DND-41 (cell line): ENCODE data around the gene DLK2.
A peak's percentile ranks its signal among the peaks of the same experiment; 100 is the strongest.

Source experiments
- ATAC-seq: fragments of 200-7000 bp; cut with Tn5 transposase; 3 replicates; pipeline ENCODE4 v1.9.1; 2021; ENCODE audit warnings: low read depth; ENCODE audit not compliant: insufficient read depth
- DNase-seq: peaks from one replicate; pipeline ENCODE4 v3.0.0-alpha.2; 2020
- H2AFZ ChIP-seq: 2 replicates; pipeline ENCODE4 v1.6.0; 2012; ENCODE audit warnings: low read depth, low read length
- H3K27ac ChIP-seq: 2 replicates; pipeline ENCODE4 v1.5.1; 2012; ENCODE audit warnings: low read length, inconsistent platforms
- H3K27me3 ChIP-seq: fragments of 200-600 bp; sonication (generic); 2 replicates; pipeline ENCODE4 v1.6.0; 2012; ENCODE audit warnings: low read length, mild to moderate bottlenecking, inconsistent platforms; ENCODE audit not compliant: insufficient read depth, poor library complexity
- H3K36me3 ChIP-seq: 2 replicates; pipeline ENCODE4 v1.5.1; 2012; ENCODE audit warnings: low read length, inconsistent platforms; ENCODE audit not compliant: insufficient read depth
- H3K4me1 ChIP-seq: 2 replicates; pipeline ENCODE4 v1.5.1; 2012; ENCODE audit warnings: mild to moderate bottlenecking, low read length; ENCODE audit not compliant: insufficient read depth
- H3K4me2 ChIP-seq: 2 replicates; pipeline ENCODE4 v1.6.0; 2012; ENCODE audit warnings: mild to moderate bottlenecking, moderate library complexity, low read length, inconsistent platforms; ENCODE audit not compliant: insufficient read depth
- H3K4me3 ChIP-seq, 2 experiments: fragments of 200-600 bp in 1 of 2; shearing (Covaris generic) in 1 of 2; 2 replicates each; pipeline ENCODE4 v1.5.1; 2012 to 2016; ENCODE audit warnings: inconsistent platforms in 2 of 2, low read length in 2 of 2, mild to moderate bottlenecking in 2 of 2, low read depth in 1 of 2, moderate library complexity in 1 of 2
- H3K79me2 ChIP-seq: 2 replicates; pipeline ENCODE4 v1.6.0; 2012; ENCODE audit warnings: low read length, inconsistent platforms; ENCODE audit not compliant: insufficient read depth
- H3K9ac ChIP-seq: 2 replicates; pipeline ENCODE4 v1.6.0; 2012; ENCODE audit warnings: low read depth, mild to moderate bottlenecking, inconsistent platforms, low read length, moderate library complexity
- H3K9me3 ChIP-seq: 2 replicates; pipeline ENCODE4 v1.5.1; 2012; ENCODE audit warnings: low read length, moderate library complexity, mild to moderate bottlenecking, inconsistent platforms; ENCODE audit not compliant: insufficient read depth, severe bottlenecking
- H4K20me1 ChIP-seq: 2 replicates; pipeline ENCODE4 v1.6.0; 2012; ENCODE audit warnings: low read length; ENCODE audit not compliant: insufficient read depth
- CTCF ChIP-seq: IDR thresholded peaks from 2 replicates; pipeline ENCODE4 v1.5.1; 2012; ENCODE audit warnings: borderline replicate concordance, low read length, moderate library complexity, mild to moderate bottlenecking; ENCODE audit not compliant: poor library complexity, severe bottlenecking; ENCODE audit errors: extremely low read depth
- EZH2 ChIP-seq: IDR thresholded peaks from 3 replicates; pipeline ENCODE4 v1.6.1; 2012; ENCODE audit warnings: borderline replicate concordance, low read depth, mild to moderate bottlenecking, moderate library complexity, low read length, inconsistent platforms; ENCODE audit not compliant: severe bottlenecking

Gene DLK2

DNA sequence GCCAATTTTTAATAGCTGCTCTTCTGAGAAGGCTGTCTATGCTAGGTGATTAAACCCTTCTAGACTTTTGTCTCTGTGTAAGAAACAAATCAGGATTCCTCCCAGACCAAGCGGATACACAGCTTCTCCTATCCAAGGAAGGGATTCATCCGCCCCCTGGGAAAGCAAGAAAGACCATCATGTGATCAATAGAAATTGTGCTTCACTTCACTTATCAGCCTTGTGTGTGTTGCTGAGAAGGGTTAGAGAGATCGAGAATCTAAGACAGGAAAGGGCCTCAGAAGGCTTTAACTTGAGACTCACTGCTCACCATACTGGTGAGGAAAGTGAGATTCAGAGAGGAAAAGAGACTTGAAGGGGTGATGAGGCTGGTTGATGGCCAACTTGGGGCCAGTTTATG lies 26.5 kb downstream of the DLK2 start:
- Histone ChIP-seq H4K20me1 (no peaks in the 10 kb centered on the region), H3K9ac (peak overlapping the region; percentile 73), H3K27me3 (no peaks in the 10 kb centered on the region), H3K4me2 (peak overlapping the region; percentile 89), H3K27ac (0 out of 2 replicates have a peak overlapping the region, but pooled peaks have one; percentile 79), H3K36me3 (peaks cover 25% of the 10 kb centered on the region), H3K9me3 (no peaks in the 10 kb centered on the region), H3K4me3 (peak overlapping the region; percentile 60 to 81; a peak in 3 of 4 replicates), H3K79me2 (peaks cover 17% of the 10 kb centered on the region), H3K4me1 (peaks cover 24% of the 10 kb centered on the region), H2AFZ (no peak overlapping the region)
- DNase-seq, result no peak
- ATAC-seq, result no peak
- TF ChIP-seq EZH2, result no peak
- no peak for TF ChIP-seq CTCF

DNA sequence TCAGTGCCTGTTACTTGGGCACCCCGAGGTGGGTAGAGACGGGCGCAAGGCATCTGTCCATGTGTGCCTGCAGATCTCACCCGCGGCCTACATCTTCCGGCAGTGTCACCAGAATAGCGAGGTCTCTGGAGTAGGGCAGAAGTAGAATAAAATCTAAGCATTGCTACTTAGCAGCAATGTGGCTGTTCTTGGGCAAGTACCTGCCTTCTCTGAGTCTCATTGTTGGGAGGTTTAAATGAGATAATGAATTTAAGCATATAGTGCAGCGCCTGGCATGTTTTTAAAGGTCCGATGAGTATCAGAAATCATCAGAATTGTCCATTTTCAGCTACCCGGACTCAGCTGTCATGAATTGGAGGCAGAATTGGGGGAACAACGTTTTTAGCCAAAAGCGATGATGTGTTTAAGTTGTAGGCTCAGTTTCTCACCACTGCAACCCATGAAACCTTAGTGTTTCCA lies 27.2 kb downstream of the DLK2 start:
- H2AFZ ChIP-seq, result peak overlapping the region; percentile 90
- ATAC-seq, result no peak
- no peaks in the 10 kb centered on the region for H3K9me3 ChIP-seq
- H3K4me1 ChIP-seq, result peaks cover 24% of the 10 kb centered on the region
- TF ChIP-seq EZH2, result no peak
- no peak for TF ChIP-seq CTCF
- H3K9ac ChIP-seq, result peak overlapping the region; percentile 73
- H3K79me2 ChIP-seq, result peaks cover 17% of the 10 kb centered on the region
- peak overlapping the region; percentile 79 for H3K27ac ChIP-seq
- H3K4me3 ChIP-seq, result peak overlapping the region; percentile 60 to 81; a peak in 3 of 4 replicates
- no peaks in the 10 kb centered on the region for H4K20me1 ChIP-seq
- peaks cover 18% of the 10 kb centered on the region for H3K36me3 ChIP-seq
- no peak for DNase-seq
- H3K27me3 ChIP-seq, result no peaks in the 10 kb centered on the region
- H3K4me2 ChIP-seq, result peak overlapping the region; percentile 89

DNA sequence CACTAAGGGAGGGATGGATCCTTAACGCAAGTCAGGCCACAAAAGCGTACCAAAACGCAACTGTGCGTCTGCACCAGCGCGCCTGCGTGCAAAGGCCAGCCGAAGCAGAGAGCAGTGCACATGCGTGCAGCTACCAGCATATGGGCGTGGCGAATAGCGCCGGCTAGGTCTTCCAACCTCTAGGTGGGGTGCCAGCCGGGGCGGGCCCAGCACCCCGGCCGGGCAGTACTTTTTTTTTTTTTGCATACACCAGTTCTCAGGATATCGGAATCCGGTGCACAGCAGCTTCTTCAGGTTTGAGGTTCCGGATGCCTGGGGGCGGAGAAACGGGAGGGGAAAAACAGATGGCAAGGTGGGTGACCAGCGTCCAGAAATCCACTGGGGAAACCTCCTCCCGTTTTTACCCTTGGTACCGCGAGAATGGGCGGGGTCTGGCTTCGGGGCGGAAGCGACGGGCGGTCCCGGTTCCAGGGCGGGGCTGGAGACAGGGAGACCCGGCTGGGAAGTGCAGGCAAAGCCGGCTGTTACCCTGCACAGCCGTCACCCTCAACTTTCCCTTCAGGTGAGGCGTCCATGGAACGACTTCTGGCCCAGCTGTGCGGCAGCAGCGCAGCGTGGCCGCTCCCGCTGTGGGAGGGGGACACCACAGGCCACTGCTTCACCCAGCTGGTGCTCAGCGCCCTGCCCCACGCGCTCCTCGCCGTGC lies 27.8 kb downstream of the DLK2 start, which contains the start of gene ABCC10:
ABCC10 (plus strand) TSS at position 136 of the 706 bp plus-strand sequence; CDS start at position 574, 438 bp downstream.
- Histone ChIP-seq H2AFZ (peak within 1 kb of the TSS; percentile 90), H3K4me3 (peak within 1 kb of the TSS; percentile 60 to 81; a peak in 3 of 4 replicates), H3K9me3 (no peaks in the 10 kb centered on the region), H3K36me3 (peaks cover 12% of the 10 kb centered on the region), H3K27me3 (no peaks in the 10 kb centered on the region), H3K27ac (peak within 1 kb of the TSS; percentile 79), H3K4me2 (peak within 1 kb of the TSS; percentile 89), H4K20me1 (no peaks in the 10 kb centered on the region), H3K4me1 (peaks cover 24% of the 10 kb centered on the region), H3K79me2 (peaks cover 17% of the 10 kb centered on the region), H3K9ac (peak within 1 kb of the TSS; percentile 73)
- ATAC-seq, result peak; percentile 92
- no peak for TF ChIP-seq EZH2
- TF ChIP-seq CTCF, result peak; percentile 62
- peak; percentile 96 for DNase-seq
